Right lobe of liver (tissue), 4 donors: ENCODE results near the gene C1orf56.
"Not testable (repeated sequence)": the region's sequence is repeated elsewhere in the genome, so short reads cannot be mapped to it uniquely, and the experiment has no call there.

Source experiments
- POLR2A ChIP-seq: fragments of 450-650 bp; IDR thresholded peaks from one replicate; pipeline ENCODE4 v1.6.1; 2017; ENCODE audit warnings: antibody characterized with exemption, mild to moderate bottlenecking
- TF ChIP-seq, protein P1 (sequence below), 4 donors: fragments of 200-600 bp in 3 of 4; fragments of 450-650 bp in 1 of 4; IDR thresholded peaks; one replicate each; pipeline versions ENCODE4 v1.5.1 to v1.8.0; 2016 to 2022; ENCODE audit warnings: antibody characterized with exemption in 4 of 4, mild to moderate bottlenecking in 2 of 4
- donor health status: DM: no; HTN: no; CAD: no.
- donor health status: DM: no; HTN: no; CAD: no.
- donor health status: DM: no; HTN: yes; CAD: no.

DNA sequence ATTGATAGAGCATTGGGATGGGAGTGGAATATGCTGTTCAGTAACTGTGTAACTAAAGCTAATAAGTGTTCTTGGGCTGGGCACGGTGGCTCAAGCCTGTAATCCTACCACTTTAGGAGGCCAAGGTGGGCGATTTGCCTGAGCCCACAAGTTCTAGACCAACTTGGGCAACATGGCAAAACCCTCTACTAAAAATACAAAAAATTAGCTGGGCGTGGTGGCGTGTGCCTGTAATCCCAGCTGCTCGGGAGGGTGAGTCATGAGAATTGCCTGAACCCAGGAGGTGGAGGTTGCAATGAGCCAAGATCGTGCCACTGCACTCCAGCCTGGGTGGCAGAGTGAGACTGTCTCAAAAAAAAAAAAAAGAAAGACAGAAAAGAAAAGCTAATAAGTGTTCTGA is 49.9 kb downstream of the C1orf56 start:
- TF ChIP-seq, protein P1, sequence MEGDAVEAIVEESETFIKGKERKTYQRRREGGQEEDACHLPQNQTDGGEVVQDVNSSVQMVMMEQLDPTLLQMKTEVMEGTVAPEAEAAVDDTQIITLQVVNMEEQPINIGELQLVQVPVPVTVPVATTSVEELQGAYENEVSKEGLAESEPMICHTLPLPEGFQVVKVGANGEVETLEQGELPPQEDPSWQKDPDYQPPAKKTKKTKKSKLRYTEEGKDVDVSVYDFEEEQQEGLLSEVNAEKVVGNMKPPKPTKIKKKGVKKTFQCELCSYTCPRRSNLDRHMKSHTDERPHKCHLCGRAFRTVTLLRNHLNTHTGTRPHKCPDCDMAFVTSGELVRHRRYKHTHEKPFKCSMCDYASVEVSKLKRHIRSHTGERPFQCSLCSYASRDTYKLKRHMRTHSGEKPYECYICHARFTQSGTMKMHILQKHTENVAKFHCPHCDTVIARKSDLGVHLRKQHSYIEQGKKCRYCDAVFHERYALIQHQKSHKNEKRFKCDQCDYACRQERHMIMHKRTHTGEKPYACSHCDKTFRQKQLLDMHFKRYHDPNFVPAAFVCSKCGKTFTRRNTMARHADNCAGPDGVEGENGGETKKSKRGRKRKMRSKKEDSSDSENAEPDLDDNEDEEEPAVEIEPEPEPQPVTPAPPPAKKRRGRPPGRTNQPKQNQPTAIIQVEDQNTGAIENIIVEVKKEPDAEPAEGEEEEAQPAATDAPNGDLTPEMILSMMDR (IDR thresholded peaks at IDR 0.05) = not testable (repeated sequence)
- not testable (repeated sequence) for TF ChIP-seq POLR2A
